Transverse colon (tissue), 4 donors: ENCODE data around the gene AGPAT2.

Experiments
- POLR2A ChIP-seq: fragments of 450-650 bp; IDR thresholded peaks from one replicate; pipeline ENCODE4 v1.6.1; 2016; ENCODE audit warnings: antibody characterized with exemption, mild to moderate bottlenecking, moderate library complexity
- POLR2AphosphoS5 ChIP-seq, 3 donors: sonication (generic); formaldehyde crosslinking; IDR thresholded peaks; one replicate each; pipeline ENCODE4 v1.6.1; 2016; ENCODE audit warnings: antibody characterized with exemption in 3 of 3
- TF ChIP-seq, protein P1 (sequence below), 5 experiments: fragments of 200-600 bp in 3 of 5; fragments of 450-650 bp in 2 of 5; sonication (generic) in 3 of 5; IDR thresholded peaks; 1 replicate in 2 of 5; 2 replicates in 3 of 5; pipeline ENCODE4 v1.5.1; 2016 to 2017; ENCODE audit warnings: antibody characterized with exemption in 5 of 5, inconsistent platforms in 3 of 5, mild to moderate bottlenecking in 2 of 5, moderate library complexity in 1 of 5

DNA sequence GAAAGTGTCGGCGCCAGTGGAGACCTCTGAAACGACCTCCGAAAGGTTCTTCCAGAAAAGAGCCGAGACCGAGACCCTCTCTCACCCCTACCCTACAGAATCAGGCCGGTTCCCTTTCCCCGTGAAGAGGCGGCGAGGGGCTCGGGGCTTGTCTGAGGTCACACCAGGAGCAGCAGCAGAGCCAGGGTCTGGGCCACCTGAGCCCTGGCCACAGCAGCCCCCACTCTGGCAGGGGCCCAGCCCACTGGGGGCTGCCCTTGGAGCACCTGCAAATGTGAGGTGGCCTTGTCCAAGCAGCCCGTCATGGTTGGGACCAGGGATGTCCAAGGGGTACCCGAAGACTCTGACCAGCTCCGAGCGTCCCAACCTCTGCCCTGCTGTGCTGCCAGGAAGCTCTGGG lies 9.2 kb downstream of the AGPAT2 start:
- TF ChIP-seq POLR2A = no peak
- TF ChIP-seq, protein P1, sequence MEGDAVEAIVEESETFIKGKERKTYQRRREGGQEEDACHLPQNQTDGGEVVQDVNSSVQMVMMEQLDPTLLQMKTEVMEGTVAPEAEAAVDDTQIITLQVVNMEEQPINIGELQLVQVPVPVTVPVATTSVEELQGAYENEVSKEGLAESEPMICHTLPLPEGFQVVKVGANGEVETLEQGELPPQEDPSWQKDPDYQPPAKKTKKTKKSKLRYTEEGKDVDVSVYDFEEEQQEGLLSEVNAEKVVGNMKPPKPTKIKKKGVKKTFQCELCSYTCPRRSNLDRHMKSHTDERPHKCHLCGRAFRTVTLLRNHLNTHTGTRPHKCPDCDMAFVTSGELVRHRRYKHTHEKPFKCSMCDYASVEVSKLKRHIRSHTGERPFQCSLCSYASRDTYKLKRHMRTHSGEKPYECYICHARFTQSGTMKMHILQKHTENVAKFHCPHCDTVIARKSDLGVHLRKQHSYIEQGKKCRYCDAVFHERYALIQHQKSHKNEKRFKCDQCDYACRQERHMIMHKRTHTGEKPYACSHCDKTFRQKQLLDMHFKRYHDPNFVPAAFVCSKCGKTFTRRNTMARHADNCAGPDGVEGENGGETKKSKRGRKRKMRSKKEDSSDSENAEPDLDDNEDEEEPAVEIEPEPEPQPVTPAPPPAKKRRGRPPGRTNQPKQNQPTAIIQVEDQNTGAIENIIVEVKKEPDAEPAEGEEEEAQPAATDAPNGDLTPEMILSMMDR (IDR thresholded peaks at IDR 0.05) = no peak
- TF ChIP-seq POLR2AphosphoS5 (IDR thresholded peaks at IDR 0.05) = no peak
